Trophoblast cell (in vitro differentiated cells and primary cell): ENCODE results near the gene NEGR1.

Source experiments
- DNase-seq, 2 donors: peaks; one replicate each; pipeline ENCODE4 v3.0.0-alpha.2; 2016
- H2AFZ ChIP-seq: 2 replicates; pipeline ENCODE4 v1.6.1; 2013; ENCODE audit warnings: low read length, moderate library complexity, mild to moderate bottlenecking; ENCODE audit not compliant: insufficient read depth, poor library complexity
- H2AK5ac ChIP-seq: 2 replicates; pipeline ENCODE4 v1.6.1; 2013; ENCODE audit warnings: mild to moderate bottlenecking, low read length
- H2BK120ac ChIP-seq: 2 replicates; pipeline ENCODE4 v1.6.1; 2013; ENCODE audit warnings: low read length, mild to moderate bottlenecking, moderate library complexity; ENCODE audit not compliant: insufficient read depth, poor library complexity
- H2BK12ac ChIP-seq: 2 replicates; pipeline ENCODE4 v1.6.1; 2013; ENCODE audit warnings: mild to moderate bottlenecking, low read length, moderate library complexity
- H2BK5ac ChIP-seq: 2 replicates; pipeline ENCODE4 v1.6.1; 2013; ENCODE audit warnings: low read length, low read depth, moderate library complexity, mild to moderate bottlenecking; ENCODE audit not compliant: poor library complexity
- H3K14ac ChIP-seq: 2 replicates; pipeline ENCODE4 v1.6.1; 2013; ENCODE audit warnings: mild to moderate bottlenecking, low read length
- H3K18ac ChIP-seq: 2 replicates; pipeline ENCODE4 v1.6.1; 2013; ENCODE audit warnings: mild to moderate bottlenecking, low read length
- H3K23ac ChIP-seq: 2 replicates; pipeline ENCODE4 v1.6.1; 2013; ENCODE audit warnings: low read length
- H3K27ac ChIP-seq: 2 replicates; pipeline ENCODE4 v1.5.1; 2013; ENCODE audit warnings: low read depth, mild to moderate bottlenecking, inconsistent platforms, low read length, moderate library complexity
- H3K27me3 ChIP-seq: 2 replicates; pipeline ENCODE4 v1.6.1; 2013; ENCODE audit warnings: inconsistent platforms, mild to moderate bottlenecking, low read length, moderate library complexity; ENCODE audit not compliant: insufficient read depth
- H3K36me3 ChIP-seq, 2 experiments: 1 replicate in 1 of 2; 2 replicates in 1 of 2; pipeline ENCODE4 v1.6.1; 2013; ENCODE audit warnings: low read length in 2 of 2, mild to moderate bottlenecking in 2 of 2, moderate library complexity in 1 of 2; ENCODE audit not compliant: insufficient read depth in 2 of 2, control insufficient read depth in 1 of 2
- H3K4ac ChIP-seq: 2 replicates; pipeline ENCODE4 v1.6.1; 2013; ENCODE audit warnings: low read depth, mild to moderate bottlenecking, low read length, moderate library complexity
- H3K4me1 ChIP-seq, 2 experiments: 1 replicate in 1 of 2; 2 replicates in 1 of 2; pipeline ENCODE4 v1.6.1; 2013; ENCODE audit warnings: low read length in 2 of 2, mild to moderate bottlenecking in 2 of 2, moderate library complexity in 1 of 2; ENCODE audit not compliant: insufficient read depth in 2 of 2, control insufficient read depth in 1 of 2
- H3K4me2 ChIP-seq: 2 replicates; pipeline ENCODE4 v1.6.1; 2013; ENCODE audit warnings: inconsistent platforms, mild to moderate bottlenecking, low read length, moderate library complexity
- H3K4me3 ChIP-seq: 2 replicates; pipeline ENCODE4 v1.5.1; 2013; ENCODE audit warnings: mild to moderate bottlenecking, low read depth, low read length, inconsistent platforms
- H3K79me1 ChIP-seq: one replicate; pipeline ENCODE4 v1.6.1; 2013; ENCODE audit warnings: low read length
- H3K79me2 ChIP-seq: 2 replicates; pipeline ENCODE4 v1.6.1; 2013; ENCODE audit warnings: low read length, mild to moderate bottlenecking; ENCODE audit not compliant: control insufficient read depth, insufficient read depth, poor library complexity
- H3K9ac ChIP-seq: 2 replicates; pipeline ENCODE4 v1.6.1; 2013; ENCODE audit warnings: mild to moderate bottlenecking, low read length
- H3K9me3 ChIP-seq: 2 replicates; pipeline ENCODE4 v1.6.1; 2013; ENCODE audit warnings: low read depth, mild to moderate bottlenecking, control low read depth, inconsistent platforms, low read length; ENCODE audit not compliant: insufficient read depth
- H4K12ac ChIP-seq: 2 replicates; pipeline ENCODE4 v1.6.1; 2013; ENCODE audit warnings: low read depth, mild to moderate bottlenecking, low read length, moderate library complexity
- H4K8ac ChIP-seq: 2 replicates; pipeline ENCODE4 v1.6.1; 2013; ENCODE audit warnings: low read depth, mild to moderate bottlenecking, low read length, moderate library complexity
- H4K91ac ChIP-seq: one replicate; pipeline ENCODE4 v1.6.1; 2013; ENCODE audit warnings: low read depth, mild to moderate bottlenecking, low read length, moderate library complexity
- WGBS: extraction: QIAGEN DNeasy Blood & Tissue Kit; methylation state at CpG from one replicate; pipeline ENCODE4 v1.1.7; 2013; ENCODE audit warnings: missing lambda C conversion rate; ENCODE audit not compliant: insufficient read length, insufficient coverage; ENCODE audit errors: extremely low coverage; 5-methylcytosine and 5-hydroxymethylcytosine counted together

Gene NEGR1

GRCh38 chr1:71502006-71502405 is 780.3 kb downstream of the NEGR1 start:
- H3K4ac ChIP-seq: no peak overlapping the region
- H4K12ac ChIP-seq: no peak overlapping the region
- no peak overlapping the region for H2AK5ac ChIP-seq
- no peak overlapping the region for H4K91ac ChIP-seq
- H2AFZ ChIP-seq: no peak overlapping the region
- no peak overlapping the region for H3K27ac ChIP-seq
- no peaks in the 10 kb centered on the region for H3K79me2 ChIP-seq
- no peak for DNase-seq
- no peak overlapping the region for H3K18ac ChIP-seq
- H3K9ac ChIP-seq: no peak overlapping the region
- H3K79me1 ChIP-seq: no peaks in the 10 kb centered on the region
- H2BK120ac ChIP-seq: no peak overlapping the region
- no peaks in the 10 kb centered on the region for H3K27me3 ChIP-seq
- H3K14ac ChIP-seq: no peak overlapping the region
- no CpG with 5 or more reads among the region's 6 CpGs for WGBS
- H2BK12ac ChIP-seq: no peak overlapping the region
- H3K9me3 ChIP-seq: no peaks in the 10 kb centered on the region
- H3K4me2 ChIP-seq: no peak overlapping the region
- H3K36me3 ChIP-seq: no peaks in the 10 kb centered on the region
- H4K8ac ChIP-seq: no peak overlapping the region
- H2BK5ac ChIP-seq: no peak overlapping the region
- H3K4me3 ChIP-seq: no peak overlapping the region
- no peak overlapping the region for H3K23ac ChIP-seq
- H3K4me1 ChIP-seq: no peaks in the 10 kb centered on the region

GRCh38 chr1:71498542-71498941 is 783.8 kb downstream of the NEGR1 start:
- Histone ChIP-seq H4K12ac (no peak overlapping the region), H4K8ac (no peak overlapping the region), H3K27me3 (no peaks in the 10 kb centered on the region), H3K79me1 (no peaks in the 10 kb centered on the region), H3K27ac (no peak overlapping the region), H3K14ac (no peak overlapping the region), H3K18ac (no peak overlapping the region), H3K9ac (no peak overlapping the region), H3K9me3 (no peaks in the 10 kb centered on the region), H4K91ac (no peak overlapping the region), H3K79me2 (no peaks in the 10 kb centered on the region), H3K4me3 (no peak overlapping the region), H2AFZ (no peak overlapping the region), H3K4me1 (no peaks in the 10 kb centered on the region), H3K23ac (no peak overlapping the region), H2AK5ac (no peak overlapping the region), H3K4ac (no peak overlapping the region), H3K36me3 (no peaks in the 10 kb centered on the region), H2BK5ac (no peak overlapping the region), H2BK120ac (no peak overlapping the region), H2BK12ac (no peak overlapping the region), H3K4me2 (no peak overlapping the region)
- DNase-seq: no peak

- no peak overlapping the region for H3K9ac ChIP-seq
These were observed 788.2 kb downstream of the NEGR1 start for GRCh38 chr1:71494163-71494562.

GRCh38 chr1:71492298-71493041 is 789.9 kb downstream of the NEGR1 start:
- Histone ChIP-seq H3K79me2 (no peaks in the 10 kb centered on the region), H3K27ac (no peak overlapping the region), H3K27me3 (no peaks in the 10 kb centered on the region), H2AFZ (no peak overlapping the region), H3K23ac (no peak overlapping the region), H3K14ac (no peak overlapping the region), H4K8ac (no peak overlapping the region), H2BK12ac (no peak overlapping the region), H3K9ac (no peak overlapping the region), H2AK5ac (no peak overlapping the region), H3K4ac (no peak overlapping the region), H3K4me3 (no peak overlapping the region), H3K4me1 (no peaks in the 10 kb centered on the region), H3K4me2 (no peak overlapping the region), H2BK120ac (no peak overlapping the region), H3K79me1 (peaks cover 2% of the 10 kb centered on the region), H4K12ac (no peak overlapping the region), H3K18ac (no peak overlapping the region), H3K9me3 (no peaks in the 10 kb centered on the region), H3K36me3 (no peaks in the 10 kb centered on the region), H4K91ac (no peak overlapping the region), H2BK5ac (no peak overlapping the region)
- no CpG with 5 or more reads among the region's 7 CpGs for WGBS
- DNase-seq: no peak

More at GRCh38 chr1:71494163-71494562, 788.2 kb downstream of the NEGR1 start:
- no peak overlapping the region for H4K91ac ChIP-seq
- no peaks in the 10 kb centered on the region for H3K79me2 ChIP-seq
- no peak overlapping the region for H2BK120ac ChIP-seq
- no peaks in the 10 kb centered on the region for H3K27me3 ChIP-seq
- no peak for DNase-seq
- no peak overlapping the region for H3K4ac ChIP-seq
- no peak overlapping the region for H2BK5ac ChIP-seq
- no peak overlapping the region for H3K4me3 ChIP-seq
- no peak overlapping the region for H2AK5ac ChIP-seq
- H3K4me1 ChIP-seq: no peaks in the 10 kb centered on the region
- H3K14ac ChIP-seq: no peak overlapping the region
- no peak overlapping the region for H4K8ac ChIP-seq
- no peak overlapping the region for H3K27ac ChIP-seq
- H3K18ac ChIP-seq: no peak overlapping the region
- no peak overlapping the region for H3K23ac ChIP-seq
- H3K4me2 ChIP-seq: no peak overlapping the region
- H3K36me3 ChIP-seq: no peaks in the 10 kb centered on the region
- H3K9me3 ChIP-seq: no peaks in the 10 kb centered on the region
- no peaks in the 10 kb centered on the region for H3K79me1 ChIP-seq
- no peak overlapping the region for H4K12ac ChIP-seq
- H2AFZ ChIP-seq: no peak overlapping the region
- H2BK12ac ChIP-seq: no peak overlapping the region
